GM12875 (cell line): ENCODE measurements around the gene ZNF326.

Source experiments
- H3K4me3 ChIP-seq: one replicate; pipeline ENCODE4 v1.5.1; 2011; ENCODE audit warnings: low read depth, low read length, control low read depth
- CTCF ChIP-seq: IDR thresholded peaks from 2 replicates; pipeline ENCODE4 v1.5.1; 2011; ENCODE audit warnings: low read depth, mild to moderate bottlenecking, control low read depth, inconsistent platforms, low read length, moderate library complexity, borderline replicate concordance; ENCODE audit not compliant: insufficient read depth

The ZNF326 gene

GRCh38 chr1:89966656-89967055 lies 28.3 kb upstream of the ZNF326 start:
- no peak overlapping the region for H3K4me3 ChIP-seq
- no peak for TF ChIP-seq CTCF

GRCh38 chr1:89971600-89971999 lies 23.3 kb upstream of the ZNF326 start:
- no peak overlapping the region for H3K4me3 ChIP-seq
- TF ChIP-seq CTCF: no peak

GRCh38 chr1:89972024-89972423 lies 22.9 kb upstream of the ZNF326 start:
- no peak for TF ChIP-seq CTCF

GRCh38 chr1:89973471-89974127 lies 21.3 kb upstream of the ZNF326 start:
- no peak overlapping the region for H3K4me3 ChIP-seq

More at GRCh38 chr1:89972024-89972423, 22.9 kb upstream of the ZNF326 start:
- H3K4me3 ChIP-seq: no peak overlapping the region

GRCh38 chr1:89974256-89974655 lies 20.7 kb upstream of the ZNF326 start:
- H3K4me3 ChIP-seq: no peak overlapping the region
- no peak for TF ChIP-seq CTCF

More at GRCh38 chr1:89973471-89974127, 21.3 kb upstream of the ZNF326 start:
- TF ChIP-seq CTCF: no peak

- no peak overlapping the region for H3K4me3 ChIP-seq
- TF ChIP-seq CTCF: no peak
These were observed 20.0 kb upstream of the ZNF326 start for GRCh38 chr1:89974696-89975470.

- no peak for TF ChIP-seq CTCF
- H3K4me3 ChIP-seq: no peak overlapping the region
These were observed 19.3 kb upstream of the ZNF326 start for GRCh38 chr1:89975540-89976125.
